ENCODE results near the gene LIG1. TPM values are rescaled to one million over a fixed set of nuclear protein-coding genes. Genes with fewer than 3 reads are reported as not detected.

The LIG1 gene
- polyA plus RNA-seq, 2 donors: 31.2 to 53.3 TPM

- WGBS, 2 donors: 70 to 75% methylated on average over 8 of the region's 8 CpGs
- H3K27me3 ChIP-seq (ENCODE audit: control insufficient read depth in 1 of 2, insufficient read depth in 2 of 2, low read length in 2 of 2): no peaks in the 10 kb centered on the region
- H3K4me1 ChIP-seq (ENCODE audit: control insufficient read depth in 2 of 2, insufficient read depth in 2 of 2, low read length in 1 of 2): no peaks in the 10 kb centered on the region
- no peaks in the 10 kb centered on the region for H3K9me3 ChIP-seq (ENCODE audit: control insufficient read depth in 2 of 2, insufficient read depth in 1 of 2, low read depth in 1 of 2, low read length in 1 of 2)
- H3K36me3 ChIP-seq (ENCODE audit: control insufficient read depth in 2 of 2, insufficient read depth in 2 of 2, low read length in 1 of 2): peaks cover 0 to 19% of the 10 kb centered on the region in 2 donors
- H3K27ac ChIP-seq (ENCODE audit: low read depth in 2 of 2, low read length in 1 of 2): no peak overlapping the region
- no peak overlapping the region for H3K4me3 ChIP-seq (ENCODE audit: low read depth in 1 of 2, low read length in 2 of 2)
These were observed 34.7 kb downstream of the LIG1 start for GRCh38 chr19:48135411-48135810.

- Histone ChIP-seq H3K9me3 (ENCODE audit: control insufficient read depth in 2 of 2, insufficient read depth in 1 of 2, low read depth in 1 of 2, low read length in 1 of 2) (no peaks in the 10 kb centered on the region), H3K27me3 (ENCODE audit: control insufficient read depth in 1 of 2, insufficient read depth in 2 of 2, low read length in 2 of 2) (no peaks in the 10 kb centered on the region), H3K27ac (ENCODE audit: low read depth in 2 of 2, low read length in 1 of 2) (no peak overlapping the region), H3K4me3 (ENCODE audit: low read depth in 1 of 2, low read length in 2 of 2) (no peak overlapping the region), H3K4me1 (ENCODE audit: control insufficient read depth in 2 of 2, insufficient read depth in 2 of 2, low read length in 1 of 2) (no peaks in the 10 kb centered on the region), H3K36me3 (ENCODE audit: control insufficient read depth in 2 of 2, insufficient read depth in 2 of 2, low read length in 1 of 2) (peaks cover 0 to 19% of the 10 kb centered on the region in 2 donors)
- 91 to 93% methylated on average over 6 of the region's 6 CpGs for WGBS, 2 donors
These were observed 37.0 kb downstream of the LIG1 start for GRCh38 chr19:48133094-48133493.

- 98 to 99% methylated on average over 6 of the region's 6 CpGs for WGBS, 2 donors
- Histone ChIP-seq H3K27ac (ENCODE audit: low read depth in 2 of 2, low read length in 1 of 2) (no peak overlapping the region), H3K27me3 (ENCODE audit: control insufficient read depth in 1 of 2, insufficient read depth in 2 of 2, low read length in 2 of 2) (no peaks in the 10 kb centered on the region), H3K36me3 (ENCODE audit: control insufficient read depth in 2 of 2, insufficient read depth in 2 of 2, low read length in 1 of 2) (peaks cover 3 to 13% of the 10 kb centered on the region in 2 donors), H3K9me3 (ENCODE audit: control insufficient read depth in 2 of 2, insufficient read depth in 1 of 2, low read depth in 1 of 2, low read length in 1 of 2) (peaks cover 0 to 2% of the 10 kb centered on the region in 2 donors), H3K4me3 (ENCODE audit: low read depth in 1 of 2, low read length in 2 of 2) (no peak overlapping the region), H3K4me1 (ENCODE audit: control insufficient read depth in 2 of 2, insufficient read depth in 2 of 2, low read length in 1 of 2) (peaks cover 0 to 9% of the 10 kb centered on the region in 2 donors)
These were observed 42.6 kb downstream of the LIG1 start for GRCh38 chr19:48127561-48127960.

- Histone ChIP-seq H3K27me3 (ENCODE audit: control insufficient read depth in 1 of 2, insufficient read depth in 2 of 2, low read length in 2 of 2) (no peaks in the 10 kb centered on the region), H3K4me1 (ENCODE audit: control insufficient read depth in 2 of 2, insufficient read depth in 2 of 2, low read length in 1 of 2) (peaks cover 0 to 16% of the 10 kb centered on the region in 2 donors), H3K27ac (ENCODE audit: low read depth in 2 of 2, low read length in 1 of 2) (peak overlapping the region in 1 of 2 donors; percentile 66), H3K36me3 (ENCODE audit: control insufficient read depth in 2 of 2, insufficient read depth in 2 of 2, low read length in 1 of 2) (peaks cover 3 to 9% of the 10 kb centered on the region in 2 donors), H3K9me3 (ENCODE audit: control insufficient read depth in 2 of 2, insufficient read depth in 1 of 2, low read depth in 1 of 2, low read length in 1 of 2) (peaks cover 0 to 4% of the 10 kb centered on the region in 2 donors), H3K4me3 (ENCODE audit: low read depth in 1 of 2, low read length in 2 of 2) (no peak overlapping the region)
- WGBS, 2 donors: 35 to 49% methylated on average over 12 of the region's 12 CpGs
These were observed 46.1 kb downstream of the LIG1 start for GRCh38 chr19:48123907-48124651.

GRCh38 chr19:48122421-48122820 lies 47.7 kb downstream of the LIG1 start:
- no peaks in the 10 kb centered on the region for H3K27me3 ChIP-seq (ENCODE audit: control insufficient read depth in 1 of 2, insufficient read depth in 2 of 2, low read length in 2 of 2)
- peaks cover 3 to 16% of the 10 kb centered on the region in 2 donors for H3K36me3 ChIP-seq (ENCODE audit: control insufficient read depth in 2 of 2, insufficient read depth in 2 of 2, low read length in 1 of 2)
- peaks cover 0 to 16% of the 10 kb centered on the region in 2 donors for H3K4me1 ChIP-seq (ENCODE audit: control insufficient read depth in 2 of 2, insufficient read depth in 2 of 2, low read length in 1 of 2)
- H3K27ac ChIP-seq (ENCODE audit: low read depth in 2 of 2, low read length in 1 of 2): no peak overlapping the region
- WGBS, 2 donors: 52 to 71% methylated on average over 14 of the region's 14 CpGs
- no peak overlapping the region for H3K4me3 ChIP-seq (ENCODE audit: low read depth in 1 of 2, low read length in 2 of 2)
- peaks cover 0 to 2% of the 10 kb centered on the region in 2 donors for H3K9me3 ChIP-seq (ENCODE audit: control insufficient read depth in 2 of 2, insufficient read depth in 1 of 2, low read depth in 1 of 2, low read length in 1 of 2)

GRCh38 chr19:48121909-48122371 lies 48.2 kb downstream of the LIG1 start:
- peaks cover 1 to 17% of the 10 kb centered on the region in 2 donors for H3K36me3 ChIP-seq (ENCODE audit: control insufficient read depth in 2 of 2, insufficient read depth in 2 of 2, low read length in 1 of 2)
- 41 to 52% methylated on average over 10 of the region's 10 CpGs for WGBS, 2 donors
- peaks cover 0 to 2% of the 10 kb centered on the region in 2 donors for H3K9me3 ChIP-seq (ENCODE audit: control insufficient read depth in 2 of 2, insufficient read depth in 1 of 2, low read depth in 1 of 2, low read length in 1 of 2)
- H3K27me3 ChIP-seq (ENCODE audit: control insufficient read depth in 1 of 2, insufficient read depth in 2 of 2, low read length in 2 of 2): no peaks in the 10 kb centered on the region
- H3K4me3 ChIP-seq (ENCODE audit: low read depth in 1 of 2, low read length in 2 of 2): no peak overlapping the region
- peaks cover 0 to 16% of the 10 kb centered on the region in 2 donors for H3K4me1 ChIP-seq (ENCODE audit: control insufficient read depth in 2 of 2, insufficient read depth in 2 of 2, low read length in 1 of 2)
- no peak overlapping the region for H3K27ac ChIP-seq (ENCODE audit: low read depth in 2 of 2, low read length in 1 of 2)

GRCh38 chr19:48121066-48121465 lies 49.1 kb downstream of the LIG1 start:
- Histone ChIP-seq H3K9me3 (ENCODE audit: control insufficient read depth in 2 of 2, insufficient read depth in 1 of 2, low read depth in 1 of 2, low read length in 1 of 2) (peaks cover 0 to 2% of the 10 kb centered on the region in 2 donors), H3K27ac (ENCODE audit: low read depth in 2 of 2, low read length in 1 of 2) (no peak overlapping the region), H3K4me3 (ENCODE audit: low read depth in 1 of 2, low read length in 2 of 2) (no peak overlapping the region), H3K4me1 (ENCODE audit: control insufficient read depth in 2 of 2, insufficient read depth in 2 of 2, low read length in 1 of 2) (peaks cover 0 to 16% of the 10 kb centered on the region in 2 donors), H3K27me3 (ENCODE audit: control insufficient read depth in 1 of 2, insufficient read depth in 2 of 2, low read length in 2 of 2) (no peaks in the 10 kb centered on the region), H3K36me3 (ENCODE audit: control insufficient read depth in 2 of 2, insufficient read depth in 2 of 2, low read length in 1 of 2) (peaks cover 0 to 20% of the 10 kb centered on the region in 2 donors)
- WGBS, 2 donors: 95% methylated on average over 14 of the region's 14 CpGs

- Histone ChIP-seq H3K36me3 (ENCODE audit: control insufficient read depth in 2 of 2, insufficient read depth in 2 of 2, low read length in 1 of 2) (peaks cover 0 to 23% of the 10 kb centered on the region in 2 donors), H3K4me1 (ENCODE audit: control insufficient read depth in 2 of 2, insufficient read depth in 2 of 2, low read length in 1 of 2) (peaks cover 0 to 16% of the 10 kb centered on the region in 2 donors), H3K27ac (ENCODE audit: low read depth in 2 of 2, low read length in 1 of 2) (no peak overlapping the region), H3K4me3 (ENCODE audit: low read depth in 1 of 2, low read length in 2 of 2) (no peak overlapping the region), H3K27me3 (ENCODE audit: control insufficient read depth in 1 of 2, insufficient read depth in 2 of 2, low read length in 2 of 2) (no peaks in the 10 kb centered on the region), H3K9me3 (ENCODE audit: control insufficient read depth in 2 of 2, insufficient read depth in 1 of 2, low read depth in 1 of 2, low read length in 1 of 2) (peaks cover 0 to 2% of the 10 kb centered on the region in 2 donors)
- 98% methylated on average over 2 of the region's 2 CpGs for WGBS, 2 donors
These were observed 49.6 kb downstream of the LIG1 start for GRCh38 chr19:48120505-48120904.

GRCh38 chr19:48118131-48118517 lies 52.0 kb downstream of the LIG1 start:
- Histone ChIP-seq H3K27ac (ENCODE audit: low read depth in 2 of 2, low read length in 1 of 2) (no peak overlapping the region), H3K27me3 (ENCODE audit: control insufficient read depth in 1 of 2, insufficient read depth in 2 of 2, low read length in 2 of 2) (no peaks in the 10 kb centered on the region), H3K4me3 (ENCODE audit: low read depth in 1 of 2, low read length in 2 of 2) (no peak overlapping the region), H3K9me3 (ENCODE audit: control insufficient read depth in 2 of 2, insufficient read depth in 1 of 2, low read depth in 1 of 2, low read length in 1 of 2) (peaks cover 0 to 2% of the 10 kb centered on the region in 2 donors), H3K36me3 (ENCODE audit: control insufficient read depth in 2 of 2, insufficient read depth in 2 of 2, low read length in 1 of 2) (peaks cover 0 to 22% of the 10 kb centered on the region in 2 donors), H3K4me1 (ENCODE audit: control insufficient read depth in 2 of 2, insufficient read depth in 2 of 2, low read length in 1 of 2) (peaks cover 0 to 11% of the 10 kb centered on the region in 2 donors)
- 88 to 89% methylated on average over 11 of the region's 11 CpGs for WGBS, 2 donors
